ENCODE measurements around the gene STXBP6. TPM values are rescaled to one million over a fixed set of nuclear protein-coding genes. Genes with fewer than 3 reads are reported as not detected.

The STXBP6 gene
- total and polyA plus RNA-seq, 2 of the 13 experiments (the other 11 are each of a cell fraction or from before 2014, with no cell fraction given) = 35.3 to 42.8 TPM

DNA sequence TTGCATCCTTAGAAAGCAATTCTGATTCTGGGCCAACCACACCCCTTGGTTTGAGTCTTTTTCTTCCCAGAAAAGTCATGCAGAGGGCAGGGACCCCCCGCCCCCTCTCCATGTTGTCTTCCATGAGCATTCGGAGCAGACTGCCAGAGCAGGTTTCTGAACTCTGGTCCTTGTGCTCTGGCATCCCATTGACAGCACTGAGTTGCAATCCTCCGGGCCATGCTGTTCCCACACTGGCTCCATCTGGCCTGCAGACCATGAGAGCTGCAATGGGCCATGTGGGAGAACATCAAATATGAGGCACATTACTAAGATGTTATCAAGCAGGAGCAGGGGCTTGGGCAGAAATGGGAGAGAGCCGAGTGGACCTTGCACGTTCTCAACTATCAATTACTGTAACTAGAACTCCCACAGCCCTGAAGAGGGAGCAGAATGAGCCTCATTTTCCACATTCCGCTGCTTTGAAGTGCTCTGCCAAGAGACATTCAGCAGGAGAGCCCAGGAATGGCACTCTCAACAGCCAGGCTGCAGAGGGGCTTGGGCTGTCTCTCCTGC, 157.4 kb downstream of the STXBP6 start (continued):
- no peak for TF ChIP-seq PPARG (CRISPR knock-in tag; conservative IDR thresholded peaks at IDR 0.05)
- TF ChIP-seq ZFP90 (CRISPR knock-in tag; IDR thresholded peaks at IDR 0.05; ENCODE audit: borderline replicate concordance) = no peak
- TF ChIP-seq PTBP1 (IDR thresholded peaks at IDR 0.05; ENCODE audit: low read depth, low read length, poor library complexity, severe bottlenecking) = no peak
- TF ChIP-seq, protein P1, sequence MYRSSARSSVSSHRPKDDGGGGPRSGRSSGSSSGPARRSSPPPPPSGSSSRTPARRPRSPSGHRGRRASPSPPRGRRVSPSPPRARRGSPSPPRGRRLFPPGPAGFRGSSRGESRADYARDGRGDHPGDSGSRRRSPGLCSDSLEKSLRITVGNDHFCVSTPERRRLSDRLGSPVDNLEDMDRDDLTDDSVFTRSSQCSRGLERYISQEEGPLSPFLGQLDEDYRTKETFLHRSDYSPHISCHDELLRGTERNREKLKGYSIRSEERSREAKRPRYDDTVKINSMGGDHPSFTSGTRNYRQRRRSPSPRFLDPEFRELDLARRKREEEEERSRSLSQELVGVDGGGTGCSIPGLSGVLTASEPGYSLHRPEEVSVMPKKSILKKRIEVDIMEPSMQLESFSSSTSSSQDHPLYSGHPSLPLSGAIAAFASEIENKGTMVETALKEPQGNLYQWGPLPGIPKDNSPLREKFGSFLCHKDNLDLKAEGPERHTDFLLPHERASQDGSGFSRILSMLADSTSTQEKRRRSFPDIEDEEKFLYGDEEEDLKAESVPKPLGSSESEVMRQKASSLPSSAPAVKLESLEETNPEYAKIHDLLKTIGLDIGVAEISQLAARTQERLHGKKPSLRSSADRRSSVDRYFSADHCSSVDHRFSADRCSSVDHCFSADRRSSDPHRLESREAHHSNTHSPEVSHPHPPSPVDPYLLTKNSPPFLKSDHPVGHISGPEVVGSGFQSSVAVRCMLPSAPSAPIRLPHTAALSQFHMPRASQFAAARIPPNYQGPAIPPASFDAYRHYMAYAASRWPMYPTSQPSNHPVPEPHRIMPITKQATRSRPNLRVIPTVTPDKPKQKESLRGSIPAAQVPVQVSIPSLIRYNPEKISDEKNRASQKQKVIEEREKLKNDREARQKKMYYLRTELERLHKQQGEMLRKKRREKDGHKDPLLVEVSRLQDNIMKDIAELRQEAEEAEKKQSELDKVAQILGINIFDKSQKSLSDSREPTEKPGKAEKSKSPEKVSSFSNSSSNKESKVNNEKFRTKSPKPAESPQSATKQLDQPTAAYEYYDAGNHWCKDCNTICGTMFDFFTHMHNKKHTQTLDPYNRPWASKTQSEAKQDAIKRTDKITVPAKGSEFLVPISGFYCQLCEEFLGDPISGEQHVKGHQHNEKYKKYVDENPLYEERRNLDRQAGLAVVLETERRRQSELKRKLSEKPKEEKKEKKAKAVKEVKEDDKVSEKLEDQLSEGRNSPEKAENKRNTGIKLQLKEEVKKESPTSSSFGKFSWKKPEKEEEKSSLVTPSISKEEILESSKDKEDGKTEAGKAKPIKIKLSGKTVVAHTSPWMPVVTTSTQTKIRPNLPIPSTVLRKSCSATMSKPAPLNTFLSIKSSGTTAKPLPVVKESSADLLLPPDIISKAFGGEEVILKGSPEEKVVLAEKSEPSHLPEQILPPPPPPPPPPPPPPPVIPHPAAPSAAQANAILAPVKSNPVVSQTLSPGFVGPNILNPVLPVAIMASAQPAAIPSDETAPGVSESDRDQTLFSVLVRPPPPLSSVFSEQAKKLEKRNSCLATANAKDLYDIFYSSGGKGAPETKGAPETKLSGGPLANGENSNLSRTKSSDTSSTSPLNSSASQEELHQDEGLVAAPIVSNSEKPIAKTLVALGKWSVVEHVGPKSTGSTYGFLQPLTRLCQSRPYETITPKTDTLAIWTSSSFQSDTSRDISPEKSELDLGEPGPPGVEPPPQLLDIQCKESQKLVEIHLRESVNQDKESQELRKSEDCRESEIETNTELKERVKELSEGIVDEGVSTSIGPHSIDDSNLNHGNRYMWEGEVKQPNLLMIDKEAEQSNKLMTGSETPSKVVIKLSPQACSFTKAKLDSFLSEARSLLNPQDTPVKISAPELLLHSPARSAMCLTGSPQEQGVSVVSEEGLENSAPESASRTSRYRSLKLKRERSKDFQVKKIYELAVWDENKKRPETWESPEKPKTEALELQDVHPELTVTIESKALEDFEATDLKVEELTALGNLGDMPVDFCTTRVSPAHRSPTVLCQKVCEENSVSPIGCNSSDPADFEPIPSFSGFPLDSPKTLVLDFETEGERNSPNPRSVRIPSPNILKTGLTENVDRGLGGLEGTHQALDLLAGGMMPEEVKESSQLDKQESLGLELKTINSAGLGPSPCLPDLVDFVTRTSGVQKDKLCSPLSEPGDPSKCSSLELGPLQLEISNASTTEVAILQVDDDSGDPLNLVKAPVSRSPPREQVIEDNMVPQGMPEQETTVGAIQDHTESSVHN (CRISPR knock-in tag; IDR thresholded peaks at IDR 0.05) = peak; percentile 39; the same call in 1 of the 2 replicates
- 0 out of 2 replicates have a peak, but pooled peaks have one; percentile 0 for TF ChIP-seq NFKB2 (CRISPR knock-in tag; IDR thresholded peaks at IDR 0.05; ENCODE audit: borderline replicate concordance)
- TF ChIP-seq, protein P2, sequence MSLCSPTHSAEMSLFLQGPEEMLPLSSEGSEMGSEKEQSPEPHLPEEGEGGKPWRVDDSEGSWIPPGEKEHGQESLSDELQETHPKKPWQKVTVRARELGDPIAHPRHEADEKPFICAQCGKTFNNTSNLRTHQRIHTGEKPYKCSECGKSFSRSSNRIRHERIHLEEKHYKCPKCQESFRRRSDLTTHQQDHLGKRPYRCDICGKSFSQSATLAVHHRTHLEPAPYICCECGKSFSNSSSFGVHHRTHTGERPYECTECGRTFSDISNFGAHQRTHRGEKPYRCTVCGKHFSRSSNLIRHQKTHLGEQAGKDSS (CRISPR knock-in tag; IDR thresholded peaks at IDR 0.05; ENCODE audit: borderline replicate concordance, low read depth) = 0 out of 2 replicates have a peak, but pooled peaks have one; percentile 30
- TF ChIP-seq REPIN1 (CRISPR knock-in tag; IDR thresholded peaks at IDR 0.05; ENCODE audit: borderline replicate concordance, low read depth) = no peak
- TF ChIP-seq ELK4 (CRISPR knock-in tag; IDR thresholded peaks at IDR 0.05; ENCODE audit: borderline replicate concordance) = no peak
- no peak for TF ChIP-seq ATF4 (CRISPR knock-in tag; IDR thresholded peaks at IDR 0.05)
- no peak for TF ChIP-seq RBFOX2 (IDR thresholded peaks at IDR 0.05; ENCODE audit: low read depth, low read length)
- no peak for TF ChIP-seq GTF3A (CRISPR knock-in tag; conservative IDR thresholded peaks at IDR 0.05)
- no peak; the same call in 1 of the 2 replicates for TF ChIP-seq MXD4 (CRISPR knock-in tag; IDR thresholded peaks at IDR 0.05)
- TF ChIP-seq HNF4G (IDR thresholded peaks at IDR 0.05; ENCODE audit: borderline replicate concordance, low read depth, low read length) = peak; percentile 22; the same call in 1 of the 2 replicates
- TF ChIP-seq HNF4G (CRISPR knock-in tag; IDR thresholded peaks at IDR 0.05; ENCODE audit: borderline replicate concordance, low read depth) = 0 out of 2 replicates have a peak, but pooled peaks have one; percentile 49
- TF ChIP-seq, protein P3, sequence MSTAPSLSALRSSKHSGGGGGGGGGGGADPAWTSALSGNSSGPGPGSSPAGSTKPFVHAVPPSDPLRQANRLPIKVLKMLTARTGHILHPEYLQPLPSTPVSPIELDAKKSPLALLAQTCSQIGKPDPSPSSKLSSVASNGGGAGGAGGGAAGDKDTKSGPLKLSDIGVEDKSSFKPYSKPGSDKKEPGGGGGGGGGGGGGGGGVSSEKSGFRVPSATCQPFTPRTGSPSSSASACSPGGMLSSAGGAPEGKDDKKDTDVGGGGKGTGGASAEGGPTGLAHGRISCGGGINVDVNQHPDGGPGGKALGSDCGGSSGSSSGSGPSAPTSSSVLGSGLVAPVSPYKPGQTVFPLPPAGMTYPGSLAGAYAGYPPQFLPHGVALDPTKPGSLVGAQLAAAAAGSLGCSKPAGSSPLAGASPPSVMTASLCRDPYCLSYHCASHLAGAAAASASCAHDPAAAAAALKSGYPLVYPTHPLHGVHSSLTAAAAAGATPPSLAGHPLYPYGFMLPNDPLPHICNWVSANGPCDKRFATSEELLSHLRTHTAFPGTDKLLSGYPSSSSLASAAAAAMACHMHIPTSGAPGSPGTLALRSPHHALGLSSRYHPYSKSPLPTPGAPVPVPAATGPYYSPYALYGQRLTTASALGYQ (CRISPR knock-in tag; IDR thresholded peaks at IDR 0.05) = no peak

All from HepG2 (cell line).